ENCODE measurements around the gene ITGA5. TPM values are rescaled to one million over a fixed set of nuclear protein-coding genes. Genes with fewer than 3 reads are reported as not detected.

The ITGA5 gene
- total and polyA plus RNA-seq, 5 donors from 2014 or later = 18.6 to 57.4 (median 23.8) TPM

- DNase-seq (no peak), ATAC-seq (ENCODE audit: low read depth in 2 of 2) (no peak)
- Mint-ChIP-seq H3K27ac (peak overlapping the region in 1 of 3 donors; percentile 23), H3K27me3 (no peaks in the 10 kb centered on the region), H3K4me1 (peaks cover 0 to 21% (median 12%) of the 10 kb centered on the region in 4 donors), H3K36me3 (peaks cover 44% of the 10 kb centered on the region), H3K9me3 (no peaks in the 10 kb centered on the region), H3K4me3 (no peak overlapping the region)
- no peak overlapping the region for H3K4me3 ChIP-seq (ENCODE audit: low read depth, low read length)
- H3K9me3 ChIP-seq (ENCODE audit: control insufficient read depth in 2 of 2, low read length in 2 of 2) = no peaks in the 10 kb centered on the region
- no peak overlapping the region for H3K27ac ChIP-seq (ENCODE audit: insufficient read depth, low read length, poor library complexity, severe bottlenecking)
- H3K36me3 ChIP-seq (ENCODE audit: control insufficient read depth, insufficient read depth, low read length) = peaks cover 59% of the 10 kb centered on the region
- H3K4me1 ChIP-seq (ENCODE audit: control insufficient read depth, insufficient read depth, low read length, poor library complexity, severe bottlenecking) = peaks cover 16% of the 10 kb centered on the region
- H3K27me3 ChIP-seq (ENCODE audit: control insufficient read depth, insufficient read depth, low read length) = no peaks in the 10 kb centered on the region
Measured at GRCh38 chr12:54349679-54350078, 69.4 kb downstream of the ITGA5 start.

- ATAC-seq (ENCODE audit: low read depth in 2 of 2) (no peak), DNase-seq (no peak)
- Mint-ChIP-seq H3K27ac (no peak overlapping the region), H3K4me1 (peaks cover 0 to 21% (median 12%) of the 10 kb centered on the region in 4 donors), H3K36me3 (peaks cover 43% of the 10 kb centered on the region), H3K9me3 (no peaks in the 10 kb centered on the region), H3K4me3 (no peak overlapping the region), H3K27me3 (no peaks in the 10 kb centered on the region)
- H3K36me3 ChIP-seq (ENCODE audit: control insufficient read depth, insufficient read depth, low read length) = peaks cover 60% of the 10 kb centered on the region
- H3K27ac ChIP-seq (ENCODE audit: insufficient read depth, low read length, poor library complexity, severe bottlenecking) = no peak overlapping the region
- H3K4me3 ChIP-seq (ENCODE audit: low read depth, low read length) = no peak overlapping the region
- H3K9me3 ChIP-seq (ENCODE audit: control insufficient read depth in 2 of 2, low read length in 2 of 2) = no peaks in the 10 kb centered on the region
- no peaks in the 10 kb centered on the region for H3K27me3 ChIP-seq (ENCODE audit: control insufficient read depth, insufficient read depth, low read length)
- H3K4me1 ChIP-seq (ENCODE audit: control insufficient read depth, insufficient read depth, low read length, poor library complexity, severe bottlenecking) = peaks cover 16% of the 10 kb centered on the region
Measured at GRCh38 chr12:54349036-54349435, 70.0 kb downstream of the ITGA5 start.

Other genes with a start within 250 kb of the ITGA5 start
- 13.0 TPM for gene SMUG1, start 230.3 kb downstream of the ITGA5 start, total RNA-seq
- gene SMUG1, start 230.3 kb downstream of the ITGA5 start, polyA plus RNA-seq = 10 to 100 TPM; 24.5 to 38.1 (median 30.7) TPM
- 38.9 TPM for gene CBX5, start 139.1 kb downstream of the ITGA5 start, total RNA-seq
- 10 to 100 TPM; 18.2 to 21.5 (median 19.6) TPM for gene CBX5, start 139.1 kb downstream of the ITGA5 start, polyA plus RNA-seq
- gene HNRNPA1, start 138.5 kb downstream of the ITGA5 start, total RNA-seq = 1,288 TPM
- 100 to 1,000 TPM; 750 to 913 (median 830) TPM for gene HNRNPA1, start 138.5 kb downstream of the ITGA5 start, polyA plus RNA-seq
- 2.8 TPM for gene NFE2, start 118.3 kb downstream of the ITGA5 start, total RNA-seq
- under 1 TPM in 1 of 4 donors, not detected in 3; 0.18 TPM for gene NFE2, start 118.3 kb downstream of the ITGA5 start, polyA plus RNA-seq
- gene COPZ1, start 94.1 kb downstream of the ITGA5 start, total RNA-seq = 65.3 TPM
- gene COPZ1, start 94.1 kb downstream of the ITGA5 start, polyA plus RNA-seq = 100 to 1,000 TPM; 151 to 213 (median 168) TPM
- not detected for gene GPR84, start 54.8 kb downstream of the ITGA5 start, total RNA-seq
- not detected for gene GPR84, start 54.8 kb downstream of the ITGA5 start, polyA plus RNA-seq
- 0.86 TPM for gene ZNF385A, start 34.5 kb downstream of the ITGA5 start, total RNA-seq
- under 1 TPM in 2 of 4 donors, not detected in 2; 0.14 to 0.17 TPM for gene ZNF385A, start 34.5 kb downstream of the ITGA5 start, polyA plus RNA-seq
- 3.0 TPM for gene GTSF1, start 54.3 kb upstream of the ITGA5 start, total RNA-seq
- 10 to 100 TPM; 12.7 to 30.3 (median 18.4) TPM for gene GTSF1, start 54.3 kb upstream of the ITGA5 start, polyA plus RNA-seq
- gene NCKAP1L, start 78.5 kb upstream of the ITGA5 start, total RNA-seq = 142 TPM
- 100 to 1,000 TPM in 2 of 4 donors, 10 to 100 TPM in 2; 91.3 to 138 (median 115) TPM for gene NCKAP1L, start 78.5 kb upstream of the ITGA5 start, polyA plus RNA-seq
- gene PDE1B, start 130.3 kb upstream of the ITGA5 start, total RNA-seq = 19.4 TPM
- 1 to 10 TPM in 1 of 4 donors, under 1 TPM in 2, not detected in 1; 0.44 to 2.3 (median 0.67) TPM for gene PDE1B, start 130.3 kb upstream of the ITGA5 start, polyA plus RNA-seq
- not detected for gene PPP1R1A, start 169.4 kb upstream of the ITGA5 start, total RNA-seq
- gene PPP1R1A, start 169.4 kb upstream of the ITGA5 start, polyA plus RNA-seq = not detected
- gene LACRT, start 215.6 kb upstream of the ITGA5 start, total RNA-seq = not detected
- not detected for gene LACRT, start 215.6 kb upstream of the ITGA5 start, polyA plus RNA-seq
- not detected for gene DCD, start 229.1 kb upstream of the ITGA5 start, total RNA-seq
- gene DCD, start 229.1 kb upstream of the ITGA5 start, polyA plus RNA-seq = not detected